HG03442 (cell line): Measurements from ENCODE around the gene PCDHB5.
"Not testable (repeated sequence)": the region's sequence is repeated elsewhere in the genome, so short reads cannot be mapped to it uniquely, and the experiment has no call there.

Experiments
- ATAC-seq: cut with Tn5 transposase; IDR thresholded peaks from one replicate; pipeline ENCODE4 v1.9.1; 2021; ENCODE audit warnings: mild to moderate bottlenecking, moderate library complexity; ENCODE audit not compliant: unreplicated experiment

PCDHB5 gene

DNA sequence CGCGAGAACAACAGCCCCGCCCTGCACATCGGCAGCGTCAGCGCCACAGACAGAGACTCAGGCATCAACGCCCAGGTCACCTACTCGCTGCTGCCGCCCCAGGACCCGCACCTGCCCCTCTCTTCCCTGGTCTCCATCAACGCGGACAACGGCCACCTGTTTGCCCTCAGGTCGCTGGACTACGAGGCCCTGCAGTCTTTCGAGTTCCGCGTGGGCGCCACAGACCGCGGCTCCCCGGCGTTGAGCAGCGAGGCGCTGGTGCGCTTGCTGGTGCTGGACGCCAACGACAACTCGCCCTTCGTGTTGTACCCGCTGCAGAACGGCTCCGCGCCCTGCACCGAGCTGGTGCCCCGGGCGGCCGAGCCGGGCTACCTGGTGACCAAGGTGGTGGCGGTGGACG is 16.6 kb downstream of the PCDHB5 start:
- ATAC-seq, result not testable (repeated sequence)

DNA sequence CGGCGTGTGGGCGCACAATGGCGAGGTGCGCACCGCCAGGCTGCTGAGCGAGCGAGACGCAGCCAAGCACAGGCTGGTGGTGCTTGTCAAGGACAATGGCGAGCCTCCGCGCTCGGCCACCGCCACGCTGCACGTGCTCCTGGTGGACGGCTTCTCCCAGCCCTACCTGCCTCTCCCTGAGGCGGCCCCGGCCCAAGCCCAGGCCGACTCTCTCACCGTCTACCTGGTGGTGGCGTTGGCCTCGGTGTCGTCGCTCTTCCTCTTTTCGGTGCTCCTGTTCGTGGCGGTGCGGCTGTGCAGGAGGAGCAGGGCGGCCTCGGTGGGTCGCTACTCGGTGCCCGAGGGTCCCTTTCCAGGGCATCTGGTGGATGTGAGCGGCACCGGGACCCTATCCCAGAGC is 17.1 kb downstream of the PCDHB5 start:
- ATAC-seq, result not testable (repeated sequence)

DNA sequence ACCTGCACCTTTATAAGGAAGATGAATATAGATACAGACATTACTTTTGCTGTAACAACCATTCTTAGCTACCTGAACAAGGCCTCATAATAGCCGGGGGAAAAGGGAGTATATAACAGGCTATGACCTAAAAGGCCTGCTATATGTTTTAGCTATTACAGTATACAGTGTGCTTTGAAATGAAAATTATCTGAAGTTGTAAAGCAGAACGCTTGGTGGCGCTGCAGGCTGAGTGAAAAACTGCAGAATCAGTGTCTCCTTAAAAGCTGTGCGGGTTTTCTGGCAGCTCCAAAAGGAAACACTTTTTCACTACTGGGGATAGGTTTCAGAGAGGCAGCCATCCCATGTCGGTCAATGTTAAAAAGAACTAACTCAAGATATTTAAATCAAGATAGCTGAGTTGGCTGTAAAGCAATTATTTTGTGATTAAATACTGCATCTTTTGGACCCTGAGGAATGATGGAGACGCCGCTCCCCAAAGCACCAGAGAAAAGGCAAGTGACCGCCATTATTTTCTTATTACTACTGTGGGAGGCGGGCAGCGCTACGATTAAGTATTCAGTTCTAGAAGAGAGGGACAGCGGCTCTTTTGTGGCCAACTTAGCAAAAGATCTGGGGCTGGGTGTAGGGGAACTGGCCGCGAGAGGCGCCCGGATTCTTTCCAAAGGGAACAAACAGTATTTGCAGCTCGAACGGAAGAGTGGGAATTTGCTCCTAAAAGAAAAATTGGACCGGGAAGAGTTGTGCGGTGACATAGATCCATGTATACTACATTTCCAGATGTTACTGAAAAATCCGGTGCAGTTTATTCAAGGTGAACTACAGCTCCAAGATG is 20.8 kb downstream of the PCDHB5 start:
- ATAC-seq, result no peak

DNA sequence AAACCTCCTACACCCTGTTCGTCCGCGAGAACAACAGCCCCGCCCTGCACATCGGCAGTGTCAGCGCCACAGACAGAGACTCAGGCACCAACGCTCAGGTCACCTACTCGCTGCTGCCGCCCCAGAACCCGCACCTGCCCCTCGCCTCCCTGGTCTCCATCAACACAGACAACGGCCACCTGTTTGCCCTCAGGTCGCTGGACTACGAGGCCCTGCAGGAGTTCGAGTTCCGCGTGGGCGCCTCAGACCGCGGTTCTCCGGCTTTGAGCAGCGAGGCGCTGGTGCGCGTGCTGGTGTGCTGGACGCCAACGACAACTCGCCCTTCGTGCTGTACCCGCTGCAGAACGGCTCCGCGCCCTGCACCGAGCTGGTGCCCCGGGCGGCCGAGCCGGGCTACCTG is 22.4 kb downstream of the PCDHB5 start:
- ATAC-seq, result not testable (repeated sequence)

DNA sequence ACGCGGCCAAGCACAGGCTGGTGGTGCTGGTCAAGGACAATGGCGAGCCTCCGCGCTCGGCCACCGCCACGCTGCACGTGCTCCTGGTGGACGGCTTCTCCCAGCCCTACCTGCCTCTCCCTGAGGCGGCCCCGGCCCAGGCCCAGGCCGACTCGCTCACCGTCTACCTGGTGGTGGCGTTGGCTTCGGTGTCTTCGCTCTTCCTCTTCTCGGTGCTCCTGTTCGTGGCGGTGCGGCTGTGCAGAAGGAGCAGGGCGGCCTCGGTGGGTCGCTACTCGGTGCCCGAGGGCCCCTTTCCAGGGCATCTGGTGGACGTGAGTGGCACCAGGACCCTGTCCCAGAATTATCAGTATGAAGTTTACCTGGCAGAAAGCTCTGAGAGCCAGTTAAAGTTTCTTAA is 22.9 kb downstream of the PCDHB5 start:
- ATAC-seq, result not testable (repeated sequence)

DNA sequence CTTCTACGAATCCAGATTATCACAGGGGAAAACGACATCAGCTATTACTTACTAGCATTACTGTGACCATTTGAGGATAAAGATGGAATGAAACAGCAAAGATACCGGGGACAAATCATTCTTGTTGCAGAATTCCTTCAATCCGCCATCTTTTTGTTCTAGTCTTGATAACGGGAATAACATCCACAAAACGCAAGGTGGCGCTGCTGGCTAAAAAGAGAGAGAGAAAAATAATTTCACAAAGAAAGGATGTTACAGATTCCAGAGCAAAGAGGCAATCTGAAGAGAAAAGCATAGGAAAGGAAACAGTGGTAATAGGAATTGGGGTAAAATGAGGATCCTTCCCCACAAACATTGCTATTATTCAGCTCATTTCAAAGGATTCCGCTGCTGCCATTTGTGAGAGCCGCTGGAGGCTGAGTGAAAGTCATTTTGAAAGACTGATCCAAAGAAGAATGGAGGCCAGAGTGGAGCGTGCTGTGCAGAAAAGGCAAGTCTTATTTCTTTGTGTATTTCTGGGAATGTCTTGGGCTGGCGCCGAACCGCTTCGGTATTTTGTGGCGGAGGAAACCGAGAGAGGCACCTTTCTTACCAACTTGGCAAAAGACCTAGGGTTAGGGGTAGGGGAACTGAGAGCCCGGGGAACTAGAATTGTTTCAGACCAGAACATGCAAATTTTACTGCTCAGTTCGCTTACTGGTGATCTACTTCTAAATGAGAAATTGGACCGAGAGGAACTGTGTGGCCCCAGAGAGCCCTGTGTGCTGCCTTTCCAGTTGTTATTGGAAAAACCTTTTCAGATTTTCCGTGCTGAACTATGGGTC is 37.6 kb downstream of the PCDHB5 start, which contains the start of gene PCDHB7:
PCDHB7 (plus strand) TSS at position 264 of the 824 bp plus-strand sequence; CDS start at position 456, 192 bp downstream.
- ATAC-seq, result no peak

DNA sequence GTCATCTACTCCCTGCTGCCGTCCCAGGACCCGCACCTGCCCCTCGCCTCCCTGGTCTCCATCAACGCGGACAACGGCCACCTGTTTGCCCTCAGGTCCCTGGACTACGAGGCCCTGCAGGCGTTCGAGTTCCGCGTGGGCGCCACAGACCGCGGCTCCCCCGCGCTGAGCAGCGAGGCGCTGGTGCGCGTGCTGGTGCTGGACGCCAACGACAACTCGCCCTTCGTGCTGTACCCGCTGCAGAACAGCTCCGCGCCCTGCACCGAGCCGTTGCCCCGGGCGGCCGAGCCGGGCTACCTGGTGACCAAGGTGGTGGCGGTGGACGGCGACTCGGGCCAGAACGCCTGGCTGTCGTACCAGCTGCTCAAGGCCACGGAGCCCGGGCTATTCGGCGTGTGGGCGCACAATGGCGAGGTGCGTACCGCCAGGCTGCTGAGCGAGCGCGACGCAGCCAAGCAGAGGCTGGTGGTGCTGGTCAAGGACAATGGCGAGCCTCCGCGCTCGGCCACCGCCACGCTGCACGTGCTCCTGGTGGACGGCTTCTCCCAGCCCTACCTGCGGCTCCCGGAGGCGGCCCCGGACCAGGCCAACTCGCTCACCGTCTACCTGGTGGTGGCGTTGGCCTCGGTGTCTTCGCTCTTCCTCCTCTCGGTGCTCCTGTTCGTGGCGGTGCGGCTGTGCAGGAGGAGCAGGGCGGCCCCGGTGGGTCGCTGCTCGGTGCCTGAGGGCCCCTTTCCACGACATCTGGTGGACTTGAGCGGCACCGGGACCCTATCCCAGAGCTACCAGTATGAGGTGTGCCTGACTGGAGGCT is 39.5 kb downstream of the PCDHB5 start:
- ATAC-seq, result not testable (repeated sequence)

DNA sequence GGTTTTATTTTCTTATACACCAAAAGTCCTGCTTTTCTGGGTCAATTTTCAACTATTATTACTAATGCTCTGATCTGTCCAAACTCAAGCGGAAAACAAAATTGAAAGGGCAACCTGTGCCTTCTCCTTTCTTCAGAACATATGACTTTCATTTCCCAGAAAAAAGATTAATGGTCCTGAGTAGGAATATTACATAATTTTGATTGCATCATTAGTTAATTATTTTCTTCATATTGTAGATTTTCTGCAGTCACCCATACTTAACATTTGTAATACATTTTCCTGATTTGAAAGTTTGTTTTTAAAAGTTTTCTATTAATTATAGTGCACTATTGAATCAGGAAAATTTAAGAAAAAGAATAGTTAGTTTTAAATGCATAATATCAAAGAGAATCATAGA is 40.9 kb downstream of the PCDHB5 start:
- ATAC-seq, result no peak

DNA sequence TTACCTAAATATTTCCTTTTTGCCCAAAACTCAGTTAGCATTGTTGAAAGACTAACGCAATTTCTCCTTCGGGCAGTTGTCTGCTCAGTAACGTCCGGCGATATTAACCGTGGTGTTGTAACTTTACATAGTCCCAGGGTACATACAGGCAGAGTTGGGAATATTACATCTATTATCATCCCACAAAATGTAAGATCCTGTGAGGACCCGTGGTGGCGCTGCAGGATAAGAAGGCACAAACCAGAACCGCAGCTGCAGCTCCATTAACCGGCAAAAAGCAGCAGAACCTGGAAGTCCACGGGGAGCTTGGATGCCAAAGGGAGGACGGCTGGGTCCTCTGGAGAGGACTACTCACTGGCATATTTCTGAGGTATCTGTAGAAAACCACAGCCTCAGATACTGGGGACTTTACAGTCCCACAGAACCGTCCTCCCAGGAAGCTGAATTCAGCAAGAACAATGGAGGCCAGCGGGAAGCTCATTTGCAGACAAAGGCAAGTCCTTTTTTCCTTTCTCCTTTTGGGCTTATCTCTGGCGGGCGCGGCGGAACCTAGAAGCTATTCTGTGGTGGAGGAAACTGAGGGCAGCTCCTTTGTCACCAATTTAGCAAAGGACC is 42.7 kb downstream of the PCDHB5 start, which contains the start of gene PCDHB8:
PCDHB8 (plus strand) TSS at position 214 of the 615 bp plus-strand sequence; CDS start at position 459, 245 bp downstream.
- not testable (repeated sequence) for ATAC-seq

DNA sequence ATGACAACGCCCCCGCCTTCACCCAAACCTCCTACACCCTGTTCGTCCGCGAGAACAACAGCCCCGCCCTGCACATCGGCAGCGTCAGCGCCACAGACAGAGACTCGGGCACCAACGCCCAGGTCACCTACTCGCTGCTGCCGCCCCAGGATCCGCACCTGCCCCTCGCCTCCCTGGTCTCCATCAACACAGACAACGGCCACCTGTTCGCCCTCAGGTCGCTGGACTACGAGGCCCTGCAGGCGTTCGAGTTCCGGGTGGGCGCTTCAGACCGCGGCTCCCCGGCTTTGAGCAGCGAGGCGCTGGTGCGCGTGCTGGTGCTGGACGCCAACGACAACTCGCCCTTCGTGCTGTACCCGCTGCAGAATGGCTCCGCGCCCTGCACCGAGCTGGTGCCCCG is 44.4 kb downstream of the PCDHB5 start:
- ATAC-seq, result not testable (repeated sequence)

DNA sequence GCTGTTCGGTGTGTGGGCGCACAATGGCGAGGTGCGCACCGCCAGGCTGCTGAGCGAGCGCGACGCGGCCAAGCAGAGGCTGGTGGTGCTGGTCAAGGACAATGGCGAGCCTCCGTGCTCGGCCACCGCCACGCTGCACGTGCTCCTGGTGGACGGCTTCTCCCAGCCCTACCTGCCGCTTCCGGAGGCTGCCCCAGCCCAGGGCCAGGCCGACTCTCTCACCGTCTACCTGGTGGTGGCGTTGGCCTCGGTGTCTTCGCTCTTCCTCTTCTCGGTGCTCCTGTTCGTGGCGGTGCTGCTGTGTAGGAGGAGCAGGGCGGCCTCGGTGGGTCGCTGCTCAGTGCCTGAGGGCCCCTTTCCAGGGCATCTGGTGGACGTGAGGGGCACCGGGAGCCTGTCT is 44.9 kb downstream of the PCDHB5 start:
- ATAC-seq, result not testable (repeated sequence)

DNA sequence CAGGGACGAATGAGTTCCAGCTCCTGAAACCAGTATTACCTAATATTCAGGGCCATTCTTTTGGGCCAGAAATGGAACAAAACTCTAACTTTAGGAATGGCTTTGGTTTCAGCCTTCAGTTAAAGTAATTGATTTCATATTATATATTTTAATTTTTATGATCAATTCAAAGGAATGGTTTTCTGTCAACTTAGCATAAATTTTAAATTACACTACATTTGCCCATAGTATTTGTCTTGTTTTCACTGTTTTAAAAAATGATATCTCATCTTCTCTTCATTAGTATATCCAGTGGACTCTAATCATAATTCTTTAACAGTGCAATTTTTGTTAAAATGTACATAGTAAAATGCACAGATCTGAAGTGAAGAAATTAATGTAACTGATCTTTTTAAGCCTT is 45.3 kb downstream of the PCDHB5 start:
- ATAC-seq, result no peak

DNA sequence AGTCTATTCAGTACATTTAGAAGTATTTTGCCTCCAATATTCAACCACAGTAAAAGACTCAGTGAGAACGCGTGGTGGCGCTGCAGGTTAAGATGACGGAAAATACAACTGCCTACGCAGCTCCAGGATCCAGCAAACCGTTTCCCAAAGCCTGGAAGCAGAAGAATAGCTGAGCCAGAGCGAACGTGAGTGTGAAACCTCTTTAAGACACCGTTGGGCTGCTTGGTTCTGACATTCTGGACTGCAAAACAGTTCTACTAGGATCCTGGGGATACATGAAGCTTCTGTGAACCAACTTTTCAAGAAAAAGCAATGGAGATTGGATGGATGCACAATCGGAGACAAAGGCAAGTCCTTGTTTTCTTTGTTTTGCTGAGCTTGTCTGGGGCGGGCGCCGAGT is 47.2 kb downstream of the PCDHB5 start, which contains the start of gene PCDHB16:
PCDHB16 (plus strand) TSS at position 140 of the 400 bp plus-strand sequence; CDS start at position 313, 173 bp downstream.
- ATAC-seq, result no peak

DNA sequence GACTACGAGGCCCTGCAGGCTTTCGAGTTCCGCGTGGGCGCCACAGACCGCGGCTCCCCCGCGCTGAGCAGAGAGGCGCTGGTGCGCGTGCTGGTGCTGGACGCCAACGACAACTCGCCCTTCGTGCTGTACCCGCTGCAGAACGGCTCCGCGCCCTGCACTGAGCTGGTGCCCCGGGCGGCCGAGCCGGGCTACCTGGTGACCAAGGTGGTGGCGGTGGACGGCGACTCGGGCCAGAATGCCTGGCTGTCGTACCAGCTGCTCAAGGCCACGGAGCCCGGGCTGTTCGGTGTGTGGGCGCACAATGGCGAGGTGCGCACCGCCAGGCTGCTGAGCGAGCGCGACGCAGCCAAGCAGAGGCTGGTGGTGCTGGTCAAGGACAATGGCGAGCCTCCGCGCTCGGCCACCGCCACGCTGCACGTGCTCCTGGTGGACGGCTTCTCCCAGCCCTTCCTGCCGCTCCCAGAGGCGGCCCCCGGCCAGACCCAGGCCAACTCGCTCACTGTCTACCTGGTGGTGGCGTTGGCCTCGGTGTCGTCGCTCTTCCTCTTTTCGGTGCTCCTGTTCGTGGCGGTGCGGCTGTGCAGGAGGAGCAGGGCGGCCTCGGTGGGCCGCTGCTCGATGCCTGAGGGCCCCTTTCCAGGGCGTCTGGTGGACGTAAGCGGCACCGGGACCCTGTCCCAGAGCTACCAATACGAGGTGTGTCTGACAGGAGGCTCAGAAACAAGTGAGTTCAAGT is 49.3 kb downstream of the PCDHB5 start:
- not testable (repeated sequence) for ATAC-seq

DNA sequence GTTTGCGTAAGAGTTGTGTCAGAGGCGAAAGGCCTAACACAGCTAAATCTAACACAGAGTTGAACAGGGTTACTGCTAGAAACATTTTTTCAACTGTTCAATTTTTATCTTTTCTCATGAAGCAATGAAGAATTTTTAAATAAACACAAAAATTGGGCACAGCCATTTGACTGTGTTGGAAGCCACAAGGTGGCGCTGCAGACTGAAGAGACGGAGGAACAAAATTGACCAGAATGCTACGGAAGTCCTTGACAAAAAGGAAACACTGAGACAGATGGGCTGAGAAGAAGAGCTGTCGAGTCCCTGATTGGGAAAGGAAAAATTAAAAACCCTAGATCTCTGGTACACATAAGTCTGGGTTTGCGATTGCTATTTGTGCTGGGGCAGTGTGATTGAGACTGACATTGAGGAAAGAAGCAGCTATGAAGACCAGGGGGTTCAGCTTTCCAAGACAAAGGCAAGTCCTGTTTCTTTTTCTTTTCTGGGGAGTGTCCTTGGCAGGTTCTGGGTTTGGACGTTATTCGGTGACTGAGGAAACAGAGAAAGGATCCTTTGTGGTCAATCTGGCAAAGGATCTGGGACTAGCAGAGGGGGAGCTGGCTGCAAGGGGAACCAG is 52.0 kb downstream of the PCDHB5 start, which contains the start of gene PCDHB9:
PCDHB9 (plus strand) TSS at position 265 of the 616 bp plus-strand sequence; CDS start at position 423, 158 bp downstream.
- ATAC-seq, result no peak
